Esophagus muscularis mucosa (tissue), 4 donors: ENCODE results near the gene VEGFC. TPM values are rescaled to one million over a fixed set of nuclear protein-coding genes. Genes with fewer than 3 reads are reported as not detected.

Source experiments
- DNase-seq: peaks from one replicate; pipeline ENCODE4 v3.0.0-alpha.2; 2017; ENCODE audit errors: extremely low spot score
- H3K27ac ChIP-seq, 4 donors: fragments of 200-600 bp; sonication (generic); replicated peaks in 1 of 4; 1 replicate in 3 of 4; 2 replicates in 1 of 4; pipeline ENCODE4 v1.5.1; 2016 to 2019; ENCODE audit warnings: mild to moderate bottlenecking in 1 of 4
- H3K27me3 ChIP-seq, 4 donors: fragments of 200-600 bp; sonication (generic); one replicate each; pipeline versions ENCODE4 v1.5.1 to v1.6.0; 2016 to 2019
- H3K36me3 ChIP-seq, 4 donors: fragments of 200-600 bp; sonication (generic); one replicate each; pipeline ENCODE4 v1.5.1; 2016 to 2019
- H3K4me1 ChIP-seq, 4 donors: fragments of 200-600 bp; sonication (generic); one replicate each; pipeline ENCODE4 v1.5.1; 2016 to 2019
- H3K4me3 ChIP-seq, 4 donors: fragments of 200-600 bp; sonication (generic); 1 replicate in 2 of 4; 2 replicates in 2 of 4; pipeline ENCODE4 v1.5.1; 2016 to 2019; ENCODE audit warnings: mild to moderate bottlenecking in 4 of 4, moderate library complexity in 1 of 4
- H3K9me3 ChIP-seq, 4 donors: fragments of 200-600 bp; sonication (generic); 1 replicate in 3 of 4; 2 replicates in 1 of 4; pipeline ENCODE4 v1.5.1; 2016 to 2019
- CTCF ChIP-seq, 3 experiments: fragments of 200-600 bp in 2 of 3; fragments of 450-650 bp in 1 of 3; sonication (generic) in 2 of 3; IDR thresholded peaks; one replicate each; pipeline ENCODE4 v1.5.1; 2017 to 2019; ENCODE audit warnings: antibody characterized with exemption in 3 of 3, mild to moderate bottlenecking in 2 of 3, moderate library complexity in 1 of 3
- EP300 ChIP-seq: sonication (generic); formaldehyde crosslinking; IDR thresholded peaks from one replicate; pipeline ENCODE4 v1.6.1; 2017; ENCODE audit warnings: antibody characterized with exemption
- POLR2A ChIP-seq: fragments of 450-650 bp; IDR thresholded peaks from one replicate; pipeline ENCODE4 v1.6.1; 2017; ENCODE audit warnings: antibody characterized with exemption, moderate library complexity, mild to moderate bottlenecking, low read depth
- POLR2AphosphoS5 ChIP-seq, 2 donors: sonication (generic); formaldehyde crosslinking; IDR thresholded peaks; one replicate each; pipeline ENCODE4 v1.6.1; 2017; ENCODE audit warnings: antibody characterized with exemption in 2 of 2
- WGBS: methylation state at CpG from one replicate; pipeline ENCODE4 v1.1.5; 2018; 5-methylcytosine and 5-hydroxymethylcytosine counted together
- intact Hi-C: fragments of 100-400 bp; cut with DNase I; formaldehyde crosslinking; loops from one replicate; pipeline ENCODE4 v1.15.1; 2023
- total RNA-seq, 4 donors: library from RNA; depleted of rRNA; stranded (reverse); fragments of >200 nt; gene quantifications; one replicate each; pipeline versions ENCODE4 v1.1.0 to v1.2.1, GENCODE V29; 2016

VEGFC gene
- total RNA-seq, 4 donors from 2014 or later = 4.2 to 10.3 (median 6.9) TPM

- DNase-seq = no peak
- no peak overlapping the region for H3K4me3 ChIP-seq
- no peaks in the 10 kb centered on the region for H3K9me3 ChIP-seq
- intact Hi-C loops = no loop called here
- no peak for TF ChIP-seq POLR2A
- H3K4me1 ChIP-seq = peaks cover 6 to 48% (median 18%) of the 10 kb centered on the region in 4 donors
- 74% methylated on average over 4 of the region's 4 CpGs for WGBS
- no peaks in the 10 kb centered on the region for H3K36me3 ChIP-seq
- no peaks in the 10 kb centered on the region for H3K27me3 ChIP-seq
- H3K27ac ChIP-seq = peak overlapping the region; percentile 32 to 68 (median 59)
These were observed 11.0 kb downstream of the VEGFC start for GRCh38 chr4:176781739-176782100.

GRCh38 chr4:176780995-176781738 lies 11.6 kb downstream of the VEGFC start:
- Histone ChIP-seq H3K36me3 (no peaks in the 10 kb centered on the region), H3K4me1 (peaks cover 6 to 48% (median 18%) of the 10 kb centered on the region in 4 donors), H3K27ac (peak overlapping the region; percentile 32 to 68 (median 59)), H3K27me3 (no peaks in the 10 kb centered on the region), H3K4me3 (no peak overlapping the region), H3K9me3 (no peaks in the 10 kb centered on the region)
- intact Hi-C loops = no loop called here
- no peak for DNase-seq
- WGBS = 57% methylated on average over 1 of the region's 1 CpG
- TF ChIP-seq POLR2AphosphoS5 (IDR thresholded peaks at IDR 0.05) = no peak
- no peak for TF ChIP-seq POLR2A
- no peak for TF ChIP-seq CTCF (IDR thresholded peaks at IDR 0.05)
- no peak for TF ChIP-seq EP300

GRCh38 chr4:176779421-176779820 lies 13.3 kb downstream of the VEGFC start:
- DNase-seq = no peak
- peaks cover 6 to 48% (median 18%) of the 10 kb centered on the region in 4 donors for H3K4me1 ChIP-seq
- no peaks in the 10 kb centered on the region for H3K27me3 ChIP-seq
- no peak overlapping the region for H3K27ac ChIP-seq
- intact Hi-C loops = no loop called here
- H3K9me3 ChIP-seq = no peaks in the 10 kb centered on the region
- no peak overlapping the region for H3K4me3 ChIP-seq
- TF ChIP-seq EP300 (no peak), POLR2AphosphoS5 (IDR thresholded peaks at IDR 0.05) (no peak), CTCF (IDR thresholded peaks at IDR 0.05) (no peak), POLR2A (no peak)
- no peaks in the 10 kb centered on the region for H3K36me3 ChIP-seq
- 85% methylated on average over 4 of the region's 4 CpGs for WGBS

- Histone ChIP-seq H3K4me3 (no peak overlapping the region), H3K9me3 (no peaks in the 10 kb centered on the region), H3K27ac (no peak overlapping the region), H3K36me3 (no peaks in the 10 kb centered on the region), H3K4me1 (peaks cover 6 to 48% (median 18%) of the 10 kb centered on the region in 4 donors), H3K27me3 (no peaks in the 10 kb centered on the region)
- DNase-seq = no peak
- intact Hi-C loops = no loop called here
- no peak for TF ChIP-seq CTCF (IDR thresholded peaks at IDR 0.05)
- TF ChIP-seq EP300 = no peak
- no peak for TF ChIP-seq POLR2A
- no peak for TF ChIP-seq POLR2AphosphoS5 (IDR thresholded peaks at IDR 0.05)
- 87% methylated on average over 4 of the region's 4 CpGs for WGBS
These were observed 14.2 kb downstream of the VEGFC start for GRCh38 chr4:176778491-176778890.

GRCh38 chr4:176778063-176778462 lies 14.7 kb downstream of the VEGFC start:
- no peak for DNase-seq
- 24% methylated on average over 2 of the region's 2 CpGs for WGBS
- H3K36me3 ChIP-seq = no peaks in the 10 kb centered on the region
- H3K27ac ChIP-seq = no peak overlapping the region
- no peaks in the 10 kb centered on the region for H3K9me3 ChIP-seq
- H3K4me1 ChIP-seq = peaks cover 6 to 47% (median 18%) of the 10 kb centered on the region in 4 donors
- TF ChIP-seq POLR2A = no peak
- no peak for TF ChIP-seq EP300
- no peak for TF ChIP-seq CTCF (IDR thresholded peaks at IDR 0.05)
- no peak for TF ChIP-seq POLR2AphosphoS5 (IDR thresholded peaks at IDR 0.05)
- no peak overlapping the region for H3K4me3 ChIP-seq
- no peaks in the 10 kb centered on the region for H3K27me3 ChIP-seq
- intact Hi-C loops = no loop called here
